ENCODE results near the gene AFF3.

DNA sequence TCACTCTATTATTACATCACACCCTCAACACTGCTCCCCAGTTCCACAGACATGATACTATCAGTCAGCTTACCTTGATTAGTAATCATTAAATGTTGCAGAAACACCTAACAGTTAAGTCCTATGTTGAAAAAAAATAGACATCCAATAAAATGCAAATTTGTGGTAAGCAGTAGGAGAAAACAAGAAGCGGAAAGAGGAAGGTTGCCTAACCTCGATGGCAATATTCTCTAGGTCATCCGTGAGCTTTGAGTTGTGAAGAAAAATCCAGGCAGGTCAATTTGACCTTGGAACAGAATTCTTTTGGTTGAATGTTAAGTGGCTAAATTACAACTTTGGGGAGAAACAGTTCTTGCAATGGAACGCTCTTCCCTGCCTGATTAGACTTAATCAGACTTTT lies 264.4 kb downstream of the AFF3 start:
- TF ChIP-seq ZBTB7A (IDR thresholded peaks at IDR 0.05; ENCODE audit: low read depth), result no peak
- TF ChIP-seq, protein P1, sequence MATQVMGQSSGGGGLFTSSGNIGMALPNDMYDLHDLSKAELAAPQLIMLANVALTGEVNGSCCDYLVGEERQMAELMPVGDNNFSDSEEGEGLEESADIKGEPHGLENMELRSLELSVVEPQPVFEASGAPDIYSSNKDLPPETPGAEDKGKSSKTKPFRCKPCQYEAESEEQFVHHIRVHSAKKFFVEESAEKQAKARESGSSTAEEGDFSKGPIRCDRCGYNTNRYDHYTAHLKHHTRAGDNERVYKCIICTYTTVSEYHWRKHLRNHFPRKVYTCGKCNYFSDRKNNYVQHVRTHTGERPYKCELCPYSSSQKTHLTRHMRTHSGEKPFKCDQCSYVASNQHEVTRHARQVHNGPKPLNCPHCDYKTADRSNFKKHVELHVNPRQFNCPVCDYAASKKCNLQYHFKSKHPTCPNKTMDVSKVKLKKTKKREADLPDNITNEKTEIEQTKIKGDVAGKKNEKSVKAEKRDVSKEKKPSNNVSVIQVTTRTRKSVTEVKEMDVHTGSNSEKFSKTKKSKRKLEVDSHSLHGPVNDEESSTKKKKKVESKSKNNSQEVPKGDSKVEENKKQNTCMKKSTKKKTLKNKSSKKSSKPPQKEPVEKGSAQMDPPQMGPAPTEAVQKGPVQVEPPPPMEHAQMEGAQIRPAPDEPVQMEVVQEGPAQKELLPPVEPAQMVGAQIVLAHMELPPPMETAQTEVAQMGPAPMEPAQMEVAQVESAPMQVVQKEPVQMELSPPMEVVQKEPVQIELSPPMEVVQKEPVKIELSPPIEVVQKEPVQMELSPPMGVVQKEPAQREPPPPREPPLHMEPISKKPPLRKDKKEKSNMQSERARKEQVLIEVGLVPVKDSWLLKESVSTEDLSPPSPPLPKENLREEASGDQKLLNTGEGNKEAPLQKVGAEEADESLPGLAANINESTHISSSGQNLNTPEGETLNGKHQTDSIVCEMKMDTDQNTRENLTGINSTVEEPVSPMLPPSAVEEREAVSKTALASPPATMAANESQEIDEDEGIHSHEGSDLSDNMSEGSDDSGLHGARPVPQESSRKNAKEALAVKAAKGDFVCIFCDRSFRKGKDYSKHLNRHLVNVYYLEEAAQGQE (IDR thresholded peaks at IDR 0.05; ENCODE audit: low read depth), result no peak
- no peak for TF ChIP-seq RAD21 (IDR thresholded peaks at IDR 0.05; ENCODE audit: low read depth)
- TF ChIP-seq EP300 (IDR thresholded peaks at IDR 0.05; ENCODE audit: borderline replicate concordance), result no peak
- TF ChIP-seq TAF1 (IDR thresholded peaks at IDR 0.05; ENCODE audit: low read depth), result no peak
- TF ChIP-seq, protein P2, sequence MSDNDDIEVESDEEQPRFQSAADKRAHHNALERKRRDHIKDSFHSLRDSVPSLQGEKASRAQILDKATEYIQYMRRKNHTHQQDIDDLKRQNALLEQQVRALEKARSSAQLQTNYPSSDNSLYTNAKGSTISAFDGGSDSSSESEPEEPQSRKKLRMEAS (IDR thresholded peaks at IDR 0.05), result no peak
- TF ChIP-seq EGR1 (IDR thresholded peaks at IDR 0.05), result no peak
- no peak for TF ChIP-seq CEBPB (IDR thresholded peaks at IDR 0.05)
- TF ChIP-seq NFIC (IDR thresholded peaks at IDR 0.05), result no peak

All from Ishikawa (cell line).